HG03060 (cell line): ENCODE measurements around the gene AFF3.
"Not testable (repeated sequence)": the region's sequence is repeated elsewhere in the genome, so short reads cannot be mapped to it uniquely, and the experiment has no call there.

Experiments used
- ATAC-seq: cut with Tn5 transposase; IDR thresholded peaks from one replicate; pipeline ENCODE4 v1.9.1; 2021; ENCODE audit warnings: low read depth, moderate number of reproducible peaks; ENCODE audit not compliant: unreplicated experiment

The AFF3 gene

DNA sequence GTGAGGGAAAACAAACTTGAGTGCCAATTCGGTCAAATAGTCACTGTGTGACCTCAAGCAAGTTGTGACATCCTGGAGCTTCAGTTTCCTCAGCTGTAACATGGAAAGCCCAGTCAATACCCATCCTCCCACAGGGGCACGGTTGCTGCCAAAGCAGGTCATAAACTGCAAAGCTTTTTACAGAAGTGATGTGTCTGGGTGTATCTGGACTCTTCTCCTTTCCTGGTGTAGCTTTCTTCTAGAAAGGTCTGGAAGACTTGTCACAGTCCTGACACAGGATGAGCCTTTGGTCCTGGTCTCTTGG is 4.2 kb upstream of the AFF3 start:
- ATAC-seq: no peak

DNA sequence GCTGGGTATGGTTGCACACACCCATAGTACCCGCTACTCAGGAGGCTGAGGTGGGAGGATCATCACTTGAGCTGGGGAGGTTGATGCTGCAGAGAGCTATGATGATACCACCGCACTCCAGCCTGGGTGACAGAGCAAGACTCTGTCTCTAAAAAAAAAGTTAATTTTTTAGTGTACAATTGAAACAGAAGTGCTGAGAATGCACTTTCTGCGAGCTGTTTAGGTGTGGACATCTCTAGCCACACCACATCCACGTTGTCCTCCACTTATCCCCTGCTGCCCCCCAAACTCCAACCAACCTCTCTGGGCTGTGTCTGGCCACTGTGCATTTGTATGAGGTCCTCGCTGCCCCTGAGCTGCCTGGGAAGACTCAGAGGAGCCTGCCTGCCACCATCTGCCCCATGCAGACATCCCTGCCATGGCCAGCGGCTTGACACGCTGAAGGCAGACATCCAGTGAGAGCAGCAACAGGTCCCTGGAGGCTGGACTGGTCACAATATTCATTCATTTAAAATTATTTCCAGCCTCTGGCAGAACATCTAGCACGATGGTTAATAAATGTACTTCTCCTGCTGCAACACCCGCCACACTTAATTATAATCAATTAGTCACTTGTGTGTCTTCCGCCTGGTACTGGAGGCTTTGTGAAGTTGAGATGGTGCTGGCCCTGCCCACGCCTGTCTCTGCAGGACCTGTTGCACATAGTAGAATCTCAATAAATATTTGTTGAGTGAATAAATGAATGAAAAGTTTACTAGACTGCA is 3.7 kb upstream of the AFF3 start:
- ATAC-seq: no peak

DNA sequence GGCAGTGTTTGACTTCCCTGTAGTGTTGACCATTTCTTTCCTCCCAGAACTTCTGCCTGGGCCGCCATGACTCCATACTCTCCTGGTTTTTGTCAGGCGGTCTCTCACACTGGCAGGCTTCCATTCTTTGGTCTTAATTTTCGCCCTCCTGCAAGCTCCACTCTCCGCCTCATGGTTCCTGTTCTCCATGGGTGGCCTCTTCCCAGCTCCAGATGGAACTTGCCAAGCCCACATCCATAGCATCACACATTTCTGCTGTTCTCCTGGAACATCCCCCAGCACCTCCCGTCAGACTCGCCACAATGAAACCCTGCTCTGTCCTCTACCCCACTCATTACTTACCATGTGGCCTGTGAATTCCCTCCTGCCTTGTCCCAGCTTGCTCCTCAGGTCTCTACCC is 896 bp upstream of the AFF3 start:
- no peak for ATAC-seq

DNA sequence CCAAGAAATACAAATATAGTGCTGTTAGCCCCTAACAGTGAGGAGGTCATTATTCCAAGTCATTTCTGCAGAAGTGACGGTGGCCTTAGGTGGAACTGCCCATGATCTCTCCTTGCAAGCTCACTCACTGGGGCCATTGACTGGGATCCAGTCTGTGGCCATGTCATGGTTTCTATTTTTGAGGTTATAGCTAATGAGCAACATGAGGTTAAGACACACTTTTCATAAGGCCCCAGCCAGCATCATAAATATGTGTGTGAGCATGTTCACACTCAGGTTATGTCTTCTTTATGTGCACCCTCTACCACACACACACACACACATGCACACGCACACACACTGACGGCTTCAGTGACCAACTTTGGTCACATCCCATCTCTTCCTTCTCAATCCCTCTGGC is 484 bp downstream of the AFF3 start:
- ATAC-seq: no peak

DNA sequence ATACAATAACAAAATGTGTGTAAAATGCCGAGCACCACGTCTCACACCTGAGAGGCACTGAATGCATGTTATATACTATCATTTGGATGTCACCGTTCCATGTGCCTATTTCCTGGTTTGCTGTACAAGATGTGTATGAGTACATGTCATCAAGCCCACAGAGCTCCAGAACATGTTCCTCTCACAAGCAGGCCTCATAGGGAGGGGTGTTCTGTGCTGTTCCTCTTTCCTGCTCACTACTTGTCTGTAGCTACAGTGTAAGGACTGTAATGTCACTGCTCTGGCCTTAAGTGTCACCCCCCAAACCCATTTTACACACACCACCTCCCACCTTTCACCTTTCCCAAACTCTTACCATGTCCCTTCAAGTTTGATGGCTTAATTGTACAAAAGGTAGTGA is 1.8 kb downstream of the AFF3 start:
- no peak for ATAC-seq

DNA sequence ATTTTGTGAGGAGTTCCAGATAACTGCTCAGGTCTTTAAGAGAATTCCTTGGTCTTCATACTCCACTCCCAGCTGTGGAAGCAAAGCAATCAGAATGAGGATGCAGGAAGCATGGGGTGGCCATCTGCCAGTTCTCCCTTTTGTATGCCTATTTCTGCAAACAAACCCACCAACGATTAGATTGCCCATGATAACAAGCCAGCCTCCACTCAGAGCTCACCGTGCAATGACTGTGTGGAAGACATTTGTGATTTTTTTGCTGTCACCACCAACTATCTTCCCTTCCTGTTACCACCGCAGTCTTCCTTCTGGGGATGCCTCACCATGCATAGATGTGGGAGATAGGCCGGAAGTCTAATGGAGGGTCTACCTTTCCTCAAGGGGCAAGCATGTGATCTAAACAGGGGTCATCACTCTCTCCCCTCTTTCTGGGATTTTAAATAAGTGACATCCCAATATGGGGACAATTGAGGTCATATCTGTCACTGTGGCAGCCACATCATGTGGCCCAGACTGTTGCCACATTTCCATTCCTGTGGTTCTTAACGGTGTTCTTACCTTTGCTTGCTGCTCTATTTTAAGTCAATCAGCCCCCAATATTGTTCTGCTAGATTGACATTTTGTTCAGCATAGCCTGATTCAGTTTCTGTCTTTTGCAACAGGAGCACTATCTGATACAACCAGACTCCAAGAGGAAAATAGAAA is 4.4 kb downstream of the AFF3 start:
- no peak for ATAC-seq

DNA sequence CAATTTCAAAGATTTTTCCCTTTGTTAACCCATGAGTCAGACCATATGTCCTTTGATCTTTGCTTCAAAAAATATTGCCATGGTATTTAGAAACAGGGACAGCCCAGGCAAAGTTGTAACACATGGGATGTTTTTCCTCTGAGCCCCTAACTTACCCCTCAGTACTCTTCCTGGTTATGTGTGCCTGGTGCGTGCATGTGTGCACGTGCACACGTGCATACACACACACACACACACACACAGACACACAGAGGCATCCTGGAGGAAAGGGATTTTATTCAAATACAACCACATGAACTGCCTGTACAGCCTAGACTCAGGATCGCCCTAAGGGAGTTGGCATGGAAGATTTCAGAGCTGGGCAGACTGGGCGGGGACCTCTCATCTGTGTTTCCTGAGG is 5.1 kb downstream of the AFF3 start:
- ATAC-seq: no peak

DNA sequence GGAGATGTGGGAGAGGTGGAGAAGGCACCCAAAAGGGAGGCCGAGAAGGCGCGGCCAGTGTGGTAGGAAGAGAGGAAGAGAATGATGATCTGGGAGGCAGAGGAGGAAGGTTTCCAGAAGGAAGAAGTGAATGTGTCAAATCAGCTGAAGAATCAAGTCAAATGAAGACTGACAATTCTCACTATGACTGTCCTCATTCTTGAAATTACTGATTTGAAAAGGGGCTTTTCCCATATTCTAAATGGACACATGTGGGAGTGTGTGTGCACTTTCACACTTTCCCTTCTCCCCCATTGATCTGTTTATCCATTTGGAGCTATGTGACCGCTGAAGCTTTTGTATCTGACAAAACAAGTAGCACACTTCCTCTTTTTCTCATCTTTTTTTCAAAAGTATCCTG is 6.1 kb downstream of the AFF3 start:
- ATAC-seq: no peak

DNA sequence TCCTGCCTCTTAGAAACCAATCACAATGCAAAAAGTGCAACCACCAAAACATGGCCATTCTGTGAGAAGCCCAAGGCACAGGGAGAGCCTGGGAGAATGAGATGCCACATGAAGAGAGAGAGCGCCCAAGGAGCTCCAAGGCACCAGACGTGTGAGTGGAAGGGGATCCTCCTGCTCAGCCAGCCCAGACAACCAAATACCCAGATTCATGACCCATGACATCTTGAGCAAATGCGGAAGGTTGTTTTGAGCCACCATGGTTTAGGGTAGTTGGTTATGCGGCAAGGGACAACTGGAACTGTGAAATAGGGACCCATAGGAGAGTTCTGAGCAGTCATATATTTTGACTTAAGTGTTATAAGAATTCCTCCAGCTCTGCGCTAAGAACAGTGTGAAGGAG is 7.0 kb downstream of the AFF3 start:
- ATAC-seq: no peak

DNA sequence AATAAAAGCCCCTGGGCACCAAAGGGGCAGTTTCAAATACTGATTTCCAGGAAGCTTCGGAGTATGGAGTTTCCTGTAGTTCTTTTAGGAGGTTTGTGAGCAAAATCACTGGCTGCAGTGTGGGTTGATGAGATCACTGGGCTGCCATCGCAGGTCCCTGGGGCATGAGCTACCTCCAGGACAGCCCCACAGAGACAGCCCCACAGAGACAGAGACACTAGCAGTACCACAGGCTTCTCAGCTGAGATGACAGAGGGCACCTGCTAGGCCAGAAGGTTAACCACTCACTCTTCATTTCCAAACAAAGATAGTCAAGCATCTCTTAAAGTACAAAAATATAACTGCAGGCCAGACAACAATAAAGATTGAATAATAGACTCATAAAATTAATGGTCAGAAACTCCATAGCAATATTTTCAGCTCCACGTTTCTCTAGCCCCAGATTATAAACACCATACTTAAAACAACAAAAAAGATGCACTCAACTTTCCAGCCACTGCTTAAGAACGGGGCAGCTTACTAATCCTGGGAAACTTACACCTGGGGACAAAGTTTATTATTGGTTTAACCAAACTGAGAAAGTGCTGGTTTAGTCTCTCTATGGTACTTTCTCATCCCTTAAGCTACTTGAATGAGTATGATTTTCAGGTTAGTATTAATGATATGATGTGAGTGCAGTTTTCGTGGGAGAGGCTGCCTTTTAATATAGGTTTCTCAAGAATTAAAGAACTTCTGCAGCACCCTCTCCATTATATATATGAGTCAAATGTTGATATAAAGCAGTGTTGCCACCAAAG is 11.6 kb downstream of the AFF3 start:
- no peak for ATAC-seq

DNA sequence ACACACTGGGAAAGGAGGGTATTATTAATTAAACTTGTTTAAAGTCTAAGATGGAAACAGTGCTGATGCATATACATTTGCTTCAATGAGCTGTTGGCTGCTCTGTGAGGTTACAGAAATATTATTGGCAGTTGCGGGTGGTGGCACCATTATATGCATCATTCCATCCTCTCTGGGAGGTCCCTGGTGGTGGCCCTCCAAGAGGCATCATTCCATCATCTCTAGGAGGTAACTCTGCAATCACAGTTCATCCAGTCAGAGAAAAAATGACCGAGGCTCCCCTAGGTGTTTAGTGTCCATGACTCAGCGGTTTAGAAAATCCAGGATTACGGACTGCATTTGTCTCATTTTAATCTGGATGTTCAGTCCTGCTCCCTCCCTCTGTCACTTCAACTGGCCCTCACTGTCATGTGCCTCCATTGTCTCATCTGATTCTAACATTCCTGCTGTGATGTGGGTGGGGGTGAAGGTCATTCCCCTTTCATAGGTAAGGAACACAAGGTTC is 15.4 kb downstream of the AFF3 start:
- no peak for ATAC-seq

DNA sequence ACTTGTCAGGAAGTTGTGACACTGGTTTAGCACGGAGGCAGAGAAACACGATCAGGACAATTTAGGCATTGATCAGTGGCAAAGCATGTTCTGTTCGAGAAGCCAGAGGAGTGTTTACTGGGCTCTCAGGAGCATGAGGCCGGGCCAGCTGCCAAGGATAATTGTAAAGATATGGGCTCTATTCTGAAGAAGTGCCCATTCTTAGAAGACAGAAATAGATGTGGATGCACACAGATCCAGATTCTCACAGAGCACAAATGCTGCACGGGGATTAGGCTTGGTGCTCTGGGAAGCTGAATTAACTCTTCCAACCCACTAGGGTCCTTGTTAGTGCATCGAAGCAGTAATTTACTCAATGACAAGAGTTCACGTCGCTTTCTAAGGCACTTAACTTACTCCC is 16.2 kb downstream of the AFF3 start:
- no peak for ATAC-seq

DNA sequence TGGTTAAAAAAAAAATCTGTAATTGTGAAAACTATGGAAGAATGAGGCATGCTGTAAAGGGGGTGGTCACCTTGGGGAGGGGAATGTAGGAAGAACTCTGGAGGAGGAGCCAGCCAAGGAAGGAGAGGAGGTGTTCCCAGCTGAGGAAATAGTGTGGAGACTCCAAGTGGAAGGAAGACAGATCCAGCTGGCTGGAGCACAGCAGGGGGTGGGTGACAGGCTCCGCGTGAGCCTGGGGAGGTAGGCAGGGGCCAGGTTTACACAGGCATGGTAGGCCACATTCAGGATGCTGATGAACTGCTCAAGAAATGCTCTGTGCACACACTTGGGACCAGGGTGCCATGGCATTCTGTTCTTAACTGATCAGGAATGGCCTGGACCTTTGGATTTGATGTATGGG is 16.8 kb downstream of the AFF3 start:
- no peak for ATAC-seq

DNA sequence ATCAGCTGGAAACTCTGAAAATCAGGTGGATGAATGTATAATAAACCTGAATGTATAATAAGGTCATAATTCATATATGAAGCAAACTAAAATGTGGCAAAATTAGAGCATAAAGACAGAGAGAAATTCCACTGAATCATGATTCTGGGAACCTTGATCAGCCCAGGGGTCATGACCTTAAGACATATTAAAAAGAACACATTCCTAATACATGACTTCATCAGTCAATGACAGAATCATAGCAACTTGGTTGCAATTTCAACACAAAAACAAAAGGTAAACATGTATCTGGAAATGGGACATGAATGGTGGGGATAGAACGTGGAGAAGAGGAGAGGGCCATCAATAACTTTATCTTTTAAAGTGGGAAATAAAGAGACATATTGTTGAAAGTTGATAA is 17.6 kb downstream of the AFF3 start:
- no peak for ATAC-seq

DNA sequence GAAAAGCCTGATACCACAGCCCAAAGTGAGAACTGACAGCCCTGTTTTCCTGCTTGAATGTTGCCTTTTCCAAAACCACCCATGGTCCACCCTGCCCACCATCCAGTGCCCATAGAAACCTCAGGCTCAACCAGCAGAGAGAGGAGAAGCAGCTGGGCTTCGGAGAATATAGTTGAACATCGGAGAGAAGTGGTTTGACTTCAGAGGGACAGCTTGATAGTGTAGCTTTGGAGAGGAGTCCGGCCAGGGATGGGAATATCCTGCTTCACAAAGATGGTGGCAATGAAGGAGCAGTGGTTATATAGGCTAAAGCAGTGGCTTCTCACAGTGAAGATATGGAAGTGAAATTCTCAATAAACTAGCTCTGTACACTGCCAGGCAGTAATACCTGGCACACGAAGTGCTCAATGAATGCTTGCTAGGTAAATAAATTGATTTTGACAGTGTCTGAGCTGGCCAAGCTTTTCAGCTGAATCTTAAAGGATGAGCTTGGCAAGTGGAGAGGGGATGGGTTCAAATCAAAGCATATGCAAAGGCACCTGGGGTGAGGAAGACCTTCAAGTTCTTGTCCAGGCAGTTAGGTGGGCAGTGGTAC is 21.2 kb downstream of the AFF3 start:
- ATAC-seq: no peak

DNA sequence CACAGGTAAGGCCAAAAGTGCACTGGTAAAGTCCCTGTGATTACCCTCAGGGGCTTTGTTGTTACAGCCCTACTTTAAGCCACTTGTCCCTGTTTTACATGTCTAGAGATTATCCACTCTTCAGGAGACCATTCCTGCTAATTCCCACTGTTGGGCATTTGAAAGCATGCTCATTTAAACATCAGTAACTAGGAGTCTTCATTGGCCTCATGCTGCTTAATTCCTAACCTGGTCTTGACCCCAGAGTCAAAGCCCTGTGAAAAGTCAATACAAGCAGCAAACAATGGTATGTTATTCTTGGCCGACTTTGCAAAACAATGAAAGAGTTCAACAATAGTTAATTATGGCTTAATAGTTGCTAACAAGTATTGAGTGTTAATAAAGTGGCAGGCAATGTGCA is 23.2 kb downstream of the AFF3 start:
- no peak for ATAC-seq

DNA sequence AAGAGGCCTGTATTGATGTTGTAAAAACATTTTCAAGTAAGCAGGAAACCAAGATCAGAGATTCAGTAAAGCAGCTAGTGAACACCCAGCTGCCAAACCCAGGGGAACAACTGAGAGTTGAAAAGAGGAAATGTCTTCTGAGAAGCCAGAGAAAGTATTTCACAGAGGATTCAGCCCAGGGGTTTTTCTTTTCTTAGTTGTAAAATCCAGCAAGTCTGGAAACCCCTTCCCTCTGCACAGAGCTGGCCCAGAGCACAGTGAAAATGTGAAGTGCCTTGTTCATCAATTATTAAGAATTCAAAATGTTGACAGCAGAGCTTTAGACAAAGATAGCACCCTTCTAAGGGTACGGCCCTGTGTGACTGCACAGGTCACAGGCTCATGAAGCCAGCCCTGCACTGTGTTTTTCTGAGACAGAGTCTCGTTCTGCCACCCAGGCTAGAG is 28.4 kb downstream of the AFF3 start:
- ATAC-seq: no peak

DNA sequence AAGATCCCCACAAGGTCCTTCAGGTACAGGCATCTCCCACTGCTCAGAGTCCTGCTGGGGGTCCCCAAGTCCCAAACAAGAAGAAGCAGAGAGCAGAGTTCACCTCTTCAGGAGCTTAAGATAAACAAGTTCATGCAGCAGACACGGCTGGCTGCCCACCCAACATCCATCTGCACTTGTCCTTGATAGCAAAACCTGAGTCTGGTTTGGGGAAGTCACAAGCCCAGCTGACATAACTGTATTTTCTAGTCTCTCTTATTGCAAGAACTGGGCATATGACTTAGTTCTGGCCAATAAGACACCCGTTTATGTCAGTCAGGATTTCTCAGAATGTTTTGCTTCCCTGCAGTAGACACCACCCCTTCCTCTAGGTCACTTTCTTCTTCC is 31.8 kb downstream of the AFF3 start:
- ATAC-seq: no peak

DNA sequence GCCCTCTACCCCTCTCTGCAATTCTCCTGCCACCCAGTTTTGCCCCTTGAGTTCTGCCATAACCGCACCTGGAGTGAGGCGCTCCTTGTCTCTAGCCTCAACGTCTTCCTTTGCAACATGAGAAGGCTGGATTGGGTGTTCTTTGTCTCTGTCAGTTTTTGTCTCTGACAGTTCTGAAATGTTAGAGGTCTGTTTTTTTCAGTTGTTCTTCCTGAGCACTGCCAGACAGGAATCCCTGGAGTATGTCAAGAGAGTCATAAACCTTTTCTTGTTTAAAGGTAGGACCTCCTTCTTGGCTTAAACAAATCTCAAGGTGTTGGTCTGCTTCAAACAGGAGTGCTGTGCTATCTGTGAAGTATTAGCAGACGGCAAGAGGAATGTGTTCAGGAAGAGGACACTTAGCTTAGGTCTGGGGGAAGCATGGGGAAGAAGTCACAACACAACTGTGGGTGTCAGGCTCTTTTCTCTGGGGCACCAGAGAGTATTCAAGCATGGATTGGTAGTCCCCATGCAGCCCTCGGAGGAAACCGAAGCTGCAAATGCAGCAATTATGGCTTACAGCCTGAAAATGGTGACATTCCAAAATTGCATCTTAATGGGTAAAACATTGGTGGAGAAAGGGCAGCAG is 32.3 kb downstream of the AFF3 start:
- no peak for ATAC-seq

DNA sequence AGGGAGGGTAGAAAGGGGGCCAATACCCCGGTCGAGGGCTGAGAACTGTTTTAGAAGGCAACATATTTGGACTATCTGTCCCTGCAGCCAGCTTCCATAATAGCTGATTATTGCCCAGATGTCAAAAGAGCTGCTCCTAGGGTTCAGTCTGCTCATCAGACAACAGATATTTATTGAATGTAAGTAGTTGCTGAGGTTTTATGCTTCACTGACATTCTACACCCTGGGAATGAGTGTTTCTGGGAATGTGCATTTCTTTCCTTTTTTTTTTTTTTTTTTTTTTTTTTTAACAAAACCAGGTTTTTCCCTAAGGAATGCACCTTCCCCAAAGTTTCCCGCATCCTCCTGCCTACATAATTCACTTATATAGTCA is 33.8 kb downstream of the AFF3 start:
- not testable (repeated sequence) for ATAC-seq
